ENCODE data around the gene PURA.

PURA gene

DNA sequence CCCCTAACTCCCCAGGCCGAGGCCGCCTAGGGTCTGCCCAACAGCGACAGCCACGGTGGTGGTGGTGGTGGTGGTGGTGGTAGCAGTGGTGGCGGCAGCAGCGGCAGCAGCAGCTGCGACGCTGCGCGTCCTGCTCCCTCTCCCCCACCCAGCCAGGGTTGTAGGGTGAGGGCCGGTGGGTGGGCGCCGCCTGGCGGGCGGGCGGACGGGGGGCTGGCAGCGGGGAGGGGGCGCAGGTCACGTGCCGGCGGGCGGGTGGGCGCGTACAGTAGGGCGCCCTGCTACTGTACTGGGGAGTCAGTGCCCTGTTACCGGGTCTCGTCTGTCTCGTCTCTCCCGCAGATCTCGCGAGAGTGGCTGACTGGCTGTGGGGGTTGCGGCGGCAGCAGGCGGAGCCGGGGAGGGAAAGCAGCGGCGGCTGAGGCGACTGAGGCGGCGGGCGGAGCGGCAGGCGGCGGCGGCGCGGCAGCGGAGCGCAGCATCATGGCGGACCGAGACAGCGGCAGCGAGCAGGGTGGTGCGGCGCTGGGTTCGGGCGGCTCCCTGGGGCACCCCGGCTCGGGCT is at the start of gene PURA:
PURA (plus strand) TSS at position 411 of the 565 bp plus-strand sequence; CDS start at position 484, 73 bp downstream.
- peak; percentile 79 to 86 for DNase-seq

DNA sequence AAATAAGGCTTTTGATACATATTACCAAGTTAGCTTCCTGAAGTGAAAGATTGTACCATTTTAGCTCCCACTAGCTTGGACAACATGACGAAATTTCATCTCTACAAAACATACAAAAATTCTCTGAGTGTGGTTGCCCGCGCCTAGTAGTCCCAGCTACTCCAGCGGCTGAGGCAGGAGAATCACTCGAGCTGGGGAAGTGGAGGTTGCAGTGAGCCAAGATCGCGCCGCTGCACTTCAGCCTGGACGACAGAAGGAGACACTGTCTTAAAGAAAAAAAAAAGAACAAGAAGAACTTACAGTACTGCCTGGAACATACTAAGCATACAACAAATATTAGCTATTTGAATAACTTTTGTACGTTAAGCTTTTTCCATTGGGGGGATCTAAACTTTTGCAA is 41.1 kb upstream of the PURA start:
- DNase-seq: no peak

DNA sequence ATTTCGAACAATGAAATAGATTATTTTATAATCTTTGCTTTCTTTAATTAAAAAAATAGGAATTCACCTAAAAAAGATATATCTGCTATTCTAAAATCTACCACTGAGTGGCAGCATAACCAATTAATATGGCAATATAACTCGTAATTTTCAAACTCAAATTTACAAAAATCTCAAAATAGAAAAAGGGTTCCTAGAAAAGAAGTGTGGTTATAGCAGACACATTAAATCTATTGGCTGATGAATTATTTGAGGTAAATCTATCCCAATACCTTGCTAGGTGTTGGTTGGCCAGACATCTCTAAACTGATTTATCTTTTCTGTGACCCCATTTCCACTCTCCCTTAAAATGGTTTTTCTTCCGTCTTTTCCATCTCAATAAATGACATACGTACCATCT is 40.6 kb upstream of the PURA start:
- DNase-seq: no peak

DNA sequence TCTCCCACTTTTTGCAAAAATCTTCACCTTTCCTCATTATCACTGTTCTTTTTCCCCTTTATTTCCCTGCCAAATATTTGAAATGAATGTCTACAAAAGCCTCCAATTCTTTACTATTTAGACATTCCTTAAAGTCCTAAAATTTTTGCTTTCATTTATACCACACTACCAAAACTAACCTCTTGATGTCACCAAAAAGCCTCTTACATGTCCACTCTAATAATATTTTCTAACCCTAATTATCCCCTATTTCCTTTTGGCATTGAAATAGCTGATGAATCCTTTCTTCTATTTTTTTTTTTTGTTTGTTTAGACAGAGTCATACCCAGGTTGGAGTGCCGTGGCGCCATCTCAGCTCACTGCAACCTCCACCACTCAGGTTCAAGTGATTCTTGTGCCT is 38.5 kb upstream of the PURA start:
- DNase-seq: no peak

DNA sequence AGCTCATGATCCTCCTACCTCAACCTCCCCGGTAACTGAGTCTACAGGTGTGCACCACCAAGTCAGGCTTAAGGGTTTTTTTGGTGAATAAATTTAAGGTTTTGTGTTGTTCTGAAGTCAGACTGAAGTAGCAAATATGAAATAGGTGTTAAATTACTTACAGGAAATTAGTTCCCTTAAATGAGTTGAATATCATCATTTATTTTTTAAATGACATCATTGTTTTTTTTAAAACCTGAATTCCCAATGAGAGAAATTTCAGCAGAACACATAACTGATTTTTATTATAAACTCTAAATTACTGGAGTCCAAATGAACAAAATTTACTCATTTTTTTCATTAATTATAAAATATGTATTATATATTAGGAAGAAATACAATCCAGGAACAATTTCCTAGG is 37.8 kb upstream of the PURA start:
- no peak for DNase-seq

DNA sequence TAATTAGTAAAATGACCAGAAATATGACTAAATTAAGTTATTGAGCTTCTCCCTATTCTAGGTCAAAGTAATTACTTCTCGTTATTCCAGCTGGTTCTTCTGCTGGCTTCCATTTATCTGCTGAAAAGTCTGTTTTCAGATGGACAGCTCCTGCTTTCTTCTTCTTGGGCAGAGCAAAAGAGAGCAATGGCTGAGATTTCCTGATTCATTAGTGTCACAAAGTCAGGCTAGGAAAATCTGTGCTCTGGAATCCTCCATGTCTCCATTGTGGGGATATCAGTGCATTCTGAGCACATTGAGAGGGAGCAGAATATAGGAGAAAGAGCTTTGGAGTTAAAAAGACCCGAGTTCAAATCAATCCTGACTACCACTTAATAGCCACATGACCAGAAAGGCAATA is 37.1 kb upstream of the PURA start:
- no peak for DNase-seq

DNA sequence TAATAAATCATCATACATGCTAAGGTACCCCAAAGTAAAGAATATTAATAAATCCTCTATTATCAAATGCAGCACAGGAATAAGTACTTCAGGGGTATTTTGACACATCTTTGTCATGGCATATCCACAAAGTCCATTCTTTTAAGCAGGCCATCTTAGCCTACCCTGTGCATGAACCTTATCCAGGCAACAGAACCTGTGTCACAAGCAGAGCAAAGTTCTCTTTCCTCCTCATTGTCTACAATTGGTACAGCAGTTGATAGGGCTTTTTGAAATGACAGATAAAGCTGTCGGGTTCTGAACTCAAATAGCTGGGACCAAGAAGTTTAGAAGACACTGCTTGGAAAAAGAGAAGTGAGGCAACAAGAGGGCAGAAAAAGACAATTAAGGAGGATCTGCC is 30.8 kb upstream of the PURA start:
- no peak for DNase-seq

DNA sequence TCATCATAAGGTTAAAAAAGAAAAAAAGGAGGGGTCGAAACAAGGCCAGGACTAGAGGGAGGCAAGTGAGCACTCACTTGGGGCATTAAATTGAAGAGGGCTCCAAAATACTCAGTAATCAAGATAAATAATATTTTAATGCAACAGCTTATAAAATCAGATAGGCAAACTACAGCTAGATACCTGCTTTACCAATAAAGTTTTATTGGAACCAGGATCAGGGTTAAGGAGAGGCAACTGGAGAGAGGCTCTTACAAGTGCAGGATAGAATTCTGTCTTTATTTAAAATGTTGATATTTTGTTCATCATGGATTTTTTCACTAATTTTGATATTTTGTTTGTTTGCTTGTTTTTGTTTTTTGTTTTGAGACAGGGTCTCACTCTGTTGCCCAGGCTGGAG is 30.3 kb upstream of the PURA start:
- DNase-seq: no peak

DNA sequence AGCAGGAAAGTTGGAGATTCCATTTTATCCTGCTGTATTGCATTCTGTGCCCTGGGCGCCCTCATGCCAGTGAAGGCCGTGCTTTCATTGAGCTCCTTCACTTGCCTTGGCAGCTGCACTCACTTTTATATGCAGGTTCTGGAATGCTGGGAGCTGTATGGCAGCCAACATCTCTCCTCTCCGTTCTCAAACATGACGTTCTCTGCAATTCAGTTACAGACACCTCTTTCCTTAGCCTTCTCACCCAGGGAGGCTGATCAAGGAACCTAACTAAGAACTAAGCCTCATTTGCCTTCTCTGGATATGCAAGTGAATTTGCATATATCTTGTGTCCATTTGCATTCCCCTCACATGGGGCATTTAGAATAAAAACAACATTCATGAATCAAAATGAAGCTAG is 29.4 kb upstream of the PURA start:
- no peak for DNase-seq

DNA sequence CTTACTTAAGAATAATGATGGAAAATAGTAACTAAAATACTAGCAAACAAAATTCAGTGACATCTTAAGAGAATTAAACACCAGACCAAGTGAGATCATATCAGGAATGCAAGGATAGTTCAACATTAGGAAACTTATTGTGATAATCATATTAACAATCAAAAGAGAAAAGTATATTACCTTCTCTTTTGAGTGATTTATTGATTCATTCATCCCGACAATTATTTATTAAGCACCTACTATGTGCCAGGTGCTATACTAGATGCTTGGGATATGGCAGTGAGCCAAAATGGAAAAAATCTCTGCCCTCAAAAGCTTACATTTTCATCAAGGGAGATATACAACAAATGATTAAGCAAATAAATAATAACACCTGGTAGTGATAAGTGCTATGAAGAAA is 23.7 kb upstream of the PURA start:
- no peak for DNase-seq

DNA sequence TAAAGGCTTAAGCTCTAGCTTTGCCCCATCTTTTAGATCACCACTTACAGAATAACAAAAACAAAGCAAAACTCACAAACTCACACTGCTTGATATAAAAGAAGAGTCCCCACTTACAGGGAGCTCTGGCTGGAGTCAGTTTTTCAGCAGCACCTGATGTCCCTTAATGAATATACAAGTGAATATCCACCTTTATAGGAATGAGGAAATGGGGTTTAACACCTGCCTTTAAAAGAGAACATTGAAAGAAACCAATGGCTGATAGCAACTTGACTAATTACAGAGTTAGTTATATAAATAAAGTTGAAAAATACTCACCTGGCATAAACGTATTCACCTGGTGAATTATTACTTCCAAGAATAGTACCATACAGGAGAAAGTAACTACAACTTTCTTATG is 20.7 kb upstream of the PURA start:
- no peak for DNase-seq

DNA sequence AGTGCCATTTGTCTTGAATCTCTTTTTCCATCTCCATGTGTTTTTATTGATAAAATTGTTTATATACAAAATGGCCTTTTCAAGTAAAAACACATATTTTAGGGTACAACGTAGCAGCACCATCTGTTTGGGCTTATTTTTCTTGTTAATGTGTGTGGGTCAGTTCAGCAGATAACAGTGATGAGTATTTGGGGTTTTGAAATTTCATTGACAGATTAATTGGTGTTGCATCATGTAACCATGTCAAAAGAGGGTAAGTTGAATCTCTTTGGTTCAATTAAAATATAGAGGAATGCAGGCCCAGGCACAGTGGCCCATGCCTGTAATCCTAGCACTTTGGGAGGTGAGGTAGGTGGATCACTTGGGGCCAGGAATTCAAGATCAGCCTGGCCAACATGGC is 20.0 kb upstream of the PURA start:
- no peak for DNase-seq

DNA sequence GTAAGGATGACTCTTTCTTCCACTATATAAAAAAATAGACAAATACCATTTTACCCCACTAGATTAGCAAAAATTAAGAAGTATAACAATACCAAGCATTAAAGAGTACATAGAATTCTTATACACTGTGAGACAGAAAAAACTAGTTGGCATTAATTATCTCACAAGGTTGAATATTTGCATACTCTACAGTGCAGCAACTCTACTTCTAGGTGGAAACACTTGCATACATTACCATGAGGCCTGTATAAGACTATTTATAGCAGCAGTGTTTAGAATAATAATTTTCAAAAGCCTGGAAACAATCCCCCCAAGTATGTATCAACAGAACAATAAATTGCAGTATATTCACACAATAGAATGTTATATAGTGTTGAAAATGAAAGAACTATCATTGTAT is 19.0 kb upstream of the PURA start:
- no peak for DNase-seq

DNA sequence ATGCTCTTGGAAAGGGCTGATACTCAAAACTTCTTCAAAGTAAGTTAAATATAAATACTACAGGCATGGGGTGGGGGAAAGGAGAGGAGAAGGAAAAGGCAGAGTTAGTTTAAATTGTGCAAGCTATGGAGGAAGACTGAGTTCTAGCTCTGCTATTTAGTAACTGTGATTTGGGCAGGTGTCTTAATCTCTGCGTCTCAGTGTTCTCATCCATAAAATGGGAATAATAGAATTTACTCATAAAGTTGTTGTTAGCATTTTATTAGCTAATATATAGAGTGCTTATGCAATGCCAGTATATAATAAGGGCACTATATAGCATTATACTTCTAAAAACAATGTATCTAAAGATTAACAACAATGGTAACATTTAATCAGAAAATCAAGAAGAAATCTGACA is 12.7 kb upstream of the PURA start:
- DNase-seq: no peak

DNA sequence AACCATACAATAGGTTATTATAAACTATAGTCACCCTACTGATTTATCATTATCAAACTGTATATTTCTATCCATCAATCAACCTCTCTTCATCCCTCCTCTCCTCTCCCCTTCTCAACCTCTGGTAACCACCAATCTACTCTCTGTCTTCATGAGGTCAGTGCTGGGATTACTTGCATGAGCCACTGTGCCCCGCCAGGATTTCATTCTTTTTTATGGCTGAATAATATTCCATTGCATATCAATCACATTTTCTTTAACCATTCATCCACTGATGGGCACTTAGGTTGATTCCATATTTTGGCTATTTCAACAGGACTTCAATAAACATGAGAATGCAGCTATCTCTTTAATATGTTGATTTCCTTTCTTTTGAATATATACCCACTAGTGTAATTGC is 10.8 kb upstream of the PURA start:
- no peak for DNase-seq

DNA sequence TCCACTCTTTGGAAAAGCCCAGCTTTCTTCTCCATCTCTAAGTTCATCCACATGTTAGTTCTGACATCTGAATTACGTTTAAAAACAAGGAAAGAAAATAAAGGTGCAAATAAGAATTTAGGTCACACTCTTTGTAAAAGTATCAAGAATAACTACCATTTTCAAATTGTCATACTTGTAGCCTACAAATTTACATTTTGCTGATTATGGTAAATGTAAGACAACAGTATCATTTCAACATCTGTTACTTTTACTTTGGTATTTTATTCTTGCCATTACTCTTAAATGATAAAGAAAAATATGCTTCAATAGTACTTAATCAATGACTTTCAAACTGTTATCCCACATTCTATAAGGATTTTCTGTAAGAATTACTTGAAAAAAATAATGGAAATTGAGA is 9.8 kb upstream of the PURA start:
- no peak for DNase-seq

DNA sequence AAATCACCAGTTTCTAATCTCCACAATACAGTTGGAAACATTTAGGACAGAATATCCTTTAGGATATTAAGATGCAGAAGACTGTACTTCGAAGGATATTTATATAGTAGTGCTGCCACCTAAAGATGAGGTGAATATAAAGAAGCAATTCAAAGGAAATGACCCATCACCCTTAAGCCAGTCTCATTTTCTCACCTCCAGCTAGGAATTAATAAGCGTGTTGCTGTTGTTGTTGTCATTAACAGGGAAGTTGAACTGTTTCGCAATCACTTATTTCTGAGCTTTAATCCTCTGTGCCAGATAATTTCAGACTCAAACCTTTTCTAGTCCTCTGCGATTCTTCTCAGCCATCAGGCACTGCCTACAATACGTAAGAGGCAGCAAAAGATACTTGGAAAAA is 7.8 kb upstream of the PURA start:
- no peak for DNase-seq

DNA sequence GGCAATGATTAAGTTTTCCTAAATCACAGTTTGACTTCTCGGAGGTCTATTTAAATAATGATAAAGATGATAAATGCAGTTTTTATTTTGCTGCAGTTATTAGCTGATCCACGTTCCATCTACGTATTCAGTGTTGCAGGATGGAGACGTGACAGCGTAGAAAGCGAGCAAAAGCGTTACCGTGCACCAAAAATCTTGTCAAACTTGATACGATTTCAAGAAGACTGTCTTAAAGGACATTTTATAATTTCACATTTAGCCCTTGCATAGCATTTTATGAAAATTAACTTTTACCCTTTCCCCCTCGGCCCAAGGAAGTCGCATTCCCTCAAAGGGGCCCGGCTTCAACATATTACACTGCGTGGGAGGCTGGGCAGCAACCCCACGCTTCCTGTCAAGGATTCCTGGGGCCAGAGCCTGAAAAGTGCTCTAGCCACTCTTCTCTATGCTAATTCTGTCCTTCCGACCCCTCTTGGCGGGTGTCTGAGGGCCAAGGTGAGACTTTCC is 7.1 kb upstream of the PURA start:
- no peak for DNase-seq

DNA sequence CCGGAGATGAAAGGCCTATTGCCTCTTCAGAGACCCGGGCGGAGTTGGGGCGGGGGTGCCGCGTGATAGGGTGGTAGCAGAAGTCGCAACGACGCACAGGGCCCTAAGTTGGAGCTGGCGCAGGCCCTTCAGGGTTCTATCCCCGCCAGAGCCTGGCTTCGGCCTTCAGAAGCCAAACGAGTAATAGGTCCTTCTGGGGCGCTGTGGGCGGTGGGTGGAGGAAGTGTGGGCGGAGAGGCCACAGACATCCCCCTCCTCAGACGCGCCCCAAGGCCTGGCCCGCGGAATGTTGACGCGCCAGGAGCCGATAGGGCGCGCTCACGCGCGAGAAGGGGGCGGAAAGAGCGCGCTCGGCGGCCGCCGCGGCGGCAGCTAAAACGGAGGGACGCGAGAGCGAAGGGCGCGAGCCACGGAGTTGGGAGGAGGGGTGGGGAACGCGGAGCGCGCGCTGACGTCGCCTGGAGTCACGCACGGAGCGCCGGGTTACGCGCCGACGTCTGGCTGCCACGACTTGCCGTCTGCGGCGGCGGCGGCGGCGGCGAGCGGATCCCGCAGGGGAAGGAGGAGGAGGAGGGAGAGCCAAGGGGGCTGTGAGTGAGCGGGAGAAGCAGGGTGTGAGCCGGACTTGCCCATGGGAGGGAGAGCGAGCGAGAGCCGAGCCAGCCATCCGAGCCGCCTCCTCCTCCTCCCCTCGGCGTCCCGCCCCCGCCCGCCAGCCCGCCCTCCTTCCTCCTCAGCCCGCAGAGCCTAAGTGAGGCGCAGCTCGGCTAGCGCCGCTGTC is 6.4 kb upstream of the PURA start:
- peak; percentile 65 to 78 for DNase-seq

DNA sequence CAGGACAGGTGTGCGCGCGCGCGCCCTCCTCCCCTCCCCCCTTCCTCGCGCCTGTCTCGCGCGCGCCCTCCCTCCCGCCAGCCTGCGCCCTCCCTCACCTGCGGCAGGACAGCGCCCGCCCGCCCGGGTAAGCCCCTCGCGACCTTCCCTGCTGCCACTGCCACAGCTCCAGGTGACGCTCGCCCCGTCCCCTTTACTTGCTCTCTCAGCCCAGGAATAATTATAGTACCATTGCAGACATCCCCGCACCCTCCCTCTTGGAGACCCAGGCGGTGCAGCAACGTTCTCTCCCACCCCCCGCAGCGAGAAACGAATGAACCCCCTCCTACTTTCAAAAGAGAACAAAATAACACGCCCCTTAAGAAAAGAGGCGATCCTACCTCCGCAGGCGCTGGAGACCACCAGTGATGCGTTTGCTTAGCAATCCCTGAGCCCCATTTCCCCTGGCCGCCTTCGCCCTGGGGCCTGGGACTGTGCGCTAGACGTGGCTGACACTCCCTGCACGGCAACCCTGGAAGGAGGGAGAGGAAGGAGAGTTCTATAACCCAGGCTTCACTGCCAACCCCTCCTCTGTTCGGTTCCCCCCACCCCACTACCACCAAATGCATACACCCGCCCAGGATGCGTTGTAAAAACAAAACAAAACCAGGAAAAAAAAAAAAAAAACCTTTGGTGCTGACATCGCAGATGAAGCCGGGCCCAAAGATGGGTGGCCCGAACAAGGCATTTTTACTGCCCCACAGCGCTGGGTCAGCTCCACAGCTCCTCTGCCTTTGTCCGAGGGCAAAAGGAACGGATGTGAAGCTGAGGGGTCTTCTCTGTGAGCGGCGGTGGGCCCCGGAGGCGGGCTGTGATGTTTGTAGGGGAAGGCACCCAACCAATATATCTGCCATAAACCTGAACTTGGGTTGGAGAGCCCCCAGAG is 5.6 kb upstream of the PURA start:
- DNase-seq: peak in 1 of 2 experiments; percentile 35

DNA sequence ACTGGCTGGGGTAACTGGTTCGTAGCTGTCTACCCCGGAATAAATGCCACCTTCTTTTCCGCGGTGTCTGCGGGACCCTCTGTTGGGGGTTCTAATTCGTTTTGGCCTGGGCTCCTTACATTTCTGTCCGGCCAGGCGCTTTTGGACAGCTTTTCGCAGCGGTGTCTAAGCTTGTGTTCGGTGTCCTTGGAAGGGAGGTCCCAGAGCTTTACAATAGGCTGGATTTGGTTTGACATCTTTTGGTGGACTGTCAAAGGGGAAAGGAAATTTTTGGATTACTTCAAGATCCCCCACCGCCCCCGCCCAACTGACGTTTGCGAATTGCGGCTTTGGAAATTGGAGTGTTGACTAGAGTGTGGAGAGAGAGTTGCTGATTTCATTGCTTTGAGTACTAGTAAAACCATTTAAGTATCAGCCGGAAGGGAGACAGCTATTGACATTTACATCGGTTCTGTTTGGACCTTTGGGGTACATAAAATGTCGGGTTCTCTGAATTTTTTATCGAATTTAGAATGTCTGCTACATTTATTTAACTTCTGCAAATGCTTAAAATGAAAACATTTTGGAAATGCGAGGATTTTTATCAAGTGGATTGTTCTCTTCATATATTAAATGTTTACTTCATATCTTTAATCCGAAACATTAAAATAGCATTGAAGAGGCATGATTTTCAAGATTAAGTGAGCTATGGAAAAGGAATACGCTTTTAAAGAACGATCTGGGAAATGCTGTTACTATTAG is 4.7 kb upstream of the PURA start:
- DNase-seq: no peak

DNA sequence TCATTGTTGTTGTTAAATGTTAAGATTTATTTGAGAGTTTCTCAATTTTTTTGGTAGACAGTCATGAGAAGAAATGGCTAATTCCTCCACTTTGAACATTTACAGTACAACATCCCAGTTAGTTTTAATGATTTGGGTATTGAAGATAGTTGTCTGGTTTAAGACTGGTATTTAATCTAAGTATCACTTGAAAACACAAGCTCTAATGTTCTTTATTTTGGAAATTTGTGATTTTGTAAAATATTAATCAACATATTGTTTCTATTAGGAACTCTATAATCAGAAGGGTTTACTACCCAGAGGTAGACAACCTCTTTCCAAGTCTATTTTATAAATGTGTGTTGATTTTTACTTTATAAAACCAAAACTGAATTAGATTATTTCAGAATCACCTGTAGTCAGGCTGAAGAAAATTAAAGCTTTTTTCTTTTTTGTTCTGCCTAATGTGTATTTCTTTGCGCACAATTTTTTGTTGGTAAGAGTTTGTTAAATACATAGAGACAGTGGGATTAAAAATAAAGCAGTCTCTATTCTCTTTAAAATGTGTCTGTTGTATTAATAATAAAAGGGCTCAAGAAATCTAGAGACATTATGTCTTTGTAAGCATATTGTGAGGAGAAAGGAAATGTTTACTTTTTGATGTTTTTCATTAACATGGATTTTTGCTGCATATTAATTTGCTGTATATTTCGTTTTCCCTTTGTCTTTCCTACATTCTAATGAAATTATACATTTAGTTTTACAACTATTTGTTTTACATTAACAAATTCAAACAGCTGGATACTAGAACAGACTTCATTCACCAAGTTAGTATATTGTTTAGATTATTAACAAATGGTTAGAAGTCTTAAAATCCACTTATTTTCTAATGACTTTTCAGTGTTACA is 3.9 kb upstream of the PURA start:
- no peak for DNase-seq
